ENCODE results near the gene DGLUCY. TPM values are rescaled to one million over a fixed set of nuclear protein-coding genes. Genes with fewer than 3 reads are reported as not detected.

DGLUCY gene
- total and polyA plus RNA-seq, 9 donors: 17.9 to 73.3 (median 39.3) TPM

DNA sequence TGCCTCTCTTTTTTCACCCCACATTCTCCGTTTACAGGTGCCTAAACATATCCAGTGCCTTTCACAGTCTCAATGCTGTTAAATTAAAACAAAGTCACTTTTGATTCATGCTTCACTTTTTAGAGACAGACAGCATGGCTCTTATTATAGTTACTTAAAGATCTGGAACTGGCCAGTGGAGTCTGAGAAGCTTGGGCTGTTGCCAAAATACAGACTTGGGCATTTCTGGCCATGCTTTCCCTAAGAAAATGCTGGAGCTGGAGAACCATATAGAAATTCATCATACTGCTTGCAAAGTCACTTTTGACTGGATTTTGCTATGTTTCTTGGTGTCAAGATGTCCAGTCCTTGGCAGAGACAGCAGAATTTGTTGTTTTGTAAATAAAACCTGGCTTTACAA, 142.8 kb downstream of the DGLUCY start:
- WGBS, 3 donors: 60 to 74% (median 64%) methylated on average over 1 of the region's 1 CpG
- no peak for DNase-seq
- no peak overlapping the region for H3K27ac ChIP-seq

DNA sequence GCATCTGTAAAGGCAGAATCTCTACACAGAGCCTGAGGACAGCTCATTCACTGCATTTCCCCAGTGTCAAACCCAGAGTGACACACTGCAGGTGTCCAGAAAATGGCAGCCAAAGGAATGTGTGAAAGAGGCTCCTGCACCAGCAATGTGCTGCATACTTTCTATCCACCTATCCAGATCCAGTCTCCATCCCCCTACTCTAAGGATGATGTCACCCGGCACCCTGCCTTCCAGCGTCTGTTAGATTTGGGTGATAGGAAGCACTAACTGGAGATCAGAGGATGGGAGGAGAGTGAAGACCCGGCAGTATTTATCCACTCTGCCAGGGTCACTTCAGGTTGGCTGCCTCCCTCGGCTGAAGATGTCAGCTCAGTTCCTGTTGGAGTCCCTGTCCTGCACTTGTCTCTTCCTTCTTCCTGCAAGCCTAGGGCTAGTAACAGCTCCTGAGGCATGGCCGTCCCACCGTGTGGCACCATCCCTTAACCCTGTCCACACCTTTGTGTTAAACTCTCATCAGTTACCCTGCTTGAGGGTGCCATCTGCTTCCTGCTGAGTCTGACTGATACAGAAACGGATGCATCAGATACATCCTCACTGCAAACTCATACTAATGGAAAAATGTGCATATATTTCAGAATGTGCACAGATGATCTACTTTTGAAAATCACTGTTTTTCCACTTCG, 143.6 kb downstream of the DGLUCY start:
- intact Hi-C loops (cut with DNase I): no loop called here
- TF ChIP-seq EP300 (IDR thresholded peaks at IDR 0.05) (no peak), POLR2A (IDR thresholded peaks at IDR 0.05) (no peak)
- TF ChIP-seq, protein P1, sequence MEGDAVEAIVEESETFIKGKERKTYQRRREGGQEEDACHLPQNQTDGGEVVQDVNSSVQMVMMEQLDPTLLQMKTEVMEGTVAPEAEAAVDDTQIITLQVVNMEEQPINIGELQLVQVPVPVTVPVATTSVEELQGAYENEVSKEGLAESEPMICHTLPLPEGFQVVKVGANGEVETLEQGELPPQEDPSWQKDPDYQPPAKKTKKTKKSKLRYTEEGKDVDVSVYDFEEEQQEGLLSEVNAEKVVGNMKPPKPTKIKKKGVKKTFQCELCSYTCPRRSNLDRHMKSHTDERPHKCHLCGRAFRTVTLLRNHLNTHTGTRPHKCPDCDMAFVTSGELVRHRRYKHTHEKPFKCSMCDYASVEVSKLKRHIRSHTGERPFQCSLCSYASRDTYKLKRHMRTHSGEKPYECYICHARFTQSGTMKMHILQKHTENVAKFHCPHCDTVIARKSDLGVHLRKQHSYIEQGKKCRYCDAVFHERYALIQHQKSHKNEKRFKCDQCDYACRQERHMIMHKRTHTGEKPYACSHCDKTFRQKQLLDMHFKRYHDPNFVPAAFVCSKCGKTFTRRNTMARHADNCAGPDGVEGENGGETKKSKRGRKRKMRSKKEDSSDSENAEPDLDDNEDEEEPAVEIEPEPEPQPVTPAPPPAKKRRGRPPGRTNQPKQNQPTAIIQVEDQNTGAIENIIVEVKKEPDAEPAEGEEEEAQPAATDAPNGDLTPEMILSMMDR (IDR thresholded peaks at IDR 0.05): no peak
- Histone ChIP-seq H3K9me3 (no peaks in the 10 kb centered on the region), H3K4me1 (ENCODE audit: insufficient read depth) (peaks cover 7% of the 10 kb centered on the region), H3K4me3 (no peak overlapping the region), H3K27me3 (no peaks in the 10 kb centered on the region), H3K36me3 (no peaks in the 10 kb centered on the region), H3K27ac (no peak overlapping the region)
- no peak for DNase-seq
- WGBS, 3 donors: 33 to 44% (median 41%) methylated on average over 8 of the region's 8 CpGs

More for the DNA sequence above, 142.8 kb downstream of the DGLUCY start:
- intact Hi-C loops (cut with DNase I): no loop called here
- H3K36me3 ChIP-seq: no peaks in the 10 kb centered on the region
- TF ChIP-seq, protein P1 (IDR thresholded peaks at IDR 0.05): no peak
- no peak for TF ChIP-seq EP300 (IDR thresholded peaks at IDR 0.05)
- peaks cover 7% of the 10 kb centered on the region for H3K4me1 ChIP-seq (ENCODE audit: insufficient read depth)
- H3K9me3 ChIP-seq: no peaks in the 10 kb centered on the region
- H3K27me3 ChIP-seq: no peaks in the 10 kb centered on the region
- no peak overlapping the region for H3K4me3 ChIP-seq

DNA sequence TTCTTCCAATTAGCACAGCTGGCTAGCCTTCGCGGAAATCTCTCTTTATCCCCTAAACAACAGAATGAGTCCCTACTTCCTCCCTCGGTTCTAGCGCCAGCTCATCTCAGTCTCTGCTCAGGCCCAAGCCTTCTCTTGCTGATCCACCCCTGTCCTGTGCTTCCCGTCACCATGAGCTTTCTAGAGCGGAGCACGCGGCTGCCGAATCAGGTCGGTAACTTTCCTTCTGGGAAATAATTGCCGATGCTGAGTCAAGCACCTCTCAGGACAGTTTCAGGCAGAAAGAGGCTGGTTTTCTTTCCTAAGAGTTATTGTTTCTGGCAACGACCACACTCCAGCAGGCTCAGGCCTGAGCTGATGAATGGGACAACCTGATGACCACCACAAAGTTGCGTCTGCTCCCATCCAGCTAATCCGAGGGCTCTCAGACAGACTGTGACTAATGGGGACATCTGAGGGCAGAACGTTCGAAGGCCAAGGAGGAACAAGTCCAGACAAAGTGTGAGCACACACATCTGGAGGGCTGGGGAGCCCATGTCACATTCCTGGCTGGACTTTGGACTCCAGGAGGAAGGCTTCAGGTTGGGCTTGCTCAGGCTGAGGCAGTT, 144.2 kb downstream of the DGLUCY start:
- WGBS, 3 donors: 30 to 32% (median 31%) methylated on average over 16 of the region's 16 CpGs
- no peak overlapping the region for H3K27ac ChIP-seq
- intact Hi-C loops (cut with DNase I): no loop called here

DNA sequence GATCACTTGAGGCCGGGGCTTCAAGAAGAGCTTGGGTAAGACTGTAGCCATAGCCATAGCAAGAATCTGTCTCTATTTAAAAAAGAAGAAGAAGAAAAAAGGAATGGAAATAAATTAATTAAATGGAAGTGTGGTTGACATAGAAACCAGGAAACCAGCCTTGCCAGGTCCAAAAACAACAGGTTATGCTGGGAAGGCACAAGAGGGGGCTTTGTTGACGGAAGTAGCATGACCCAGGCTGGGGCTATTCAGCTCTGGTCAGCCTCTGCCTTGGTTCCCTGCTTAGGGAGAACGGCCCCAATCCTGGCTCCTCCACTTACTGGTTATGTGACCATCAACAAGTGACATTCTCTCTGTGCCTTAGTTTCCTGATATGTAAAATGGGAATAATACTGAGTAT, 145.0 kb downstream of the DGLUCY start:
- intact Hi-C loops (cut with DNase I): no loop called here
- 79 to 93% (median 89%) methylated on average over 3 of the region's 3 CpGs for WGBS, 3 donors
- Histone ChIP-seq H3K27me3 (no peaks in the 10 kb centered on the region), H3K36me3 (no peaks in the 10 kb centered on the region), H3K27ac (no peak overlapping the region), H3K4me1 (ENCODE audit: insufficient read depth) (peaks cover under 1% of the 10 kb centered on the region), H3K9me3 (no peaks in the 10 kb centered on the region), H3K4me3 (no peak overlapping the region)
- DNase-seq: no peak
- TF ChIP-seq POLR2A (IDR thresholded peaks at IDR 0.05) (no peak), EP300 (IDR thresholded peaks at IDR 0.05) (no peak)
- TF ChIP-seq, protein P1 (IDR thresholded peaks at IDR 0.05): no peak

More for the DNA sequence above, 144.2 kb downstream of the DGLUCY start:
- Histone ChIP-seq H3K9me3 (no peaks in the 10 kb centered on the region), H3K4me3 (no peak overlapping the region), H3K4me1 (ENCODE audit: insufficient read depth) (peaks cover 3% of the 10 kb centered on the region), H3K27me3 (no peaks in the 10 kb centered on the region), H3K36me3 (no peaks in the 10 kb centered on the region)
- no peak for DNase-seq
- TF ChIP-seq POLR2A (IDR thresholded peaks at IDR 0.05) (no peak), EP300 (IDR thresholded peaks at IDR 0.05) (no peak)
- TF ChIP-seq, protein P1 (IDR thresholded peaks at IDR 0.05): no peak

Measured in ovary (tissue), 9 donors.